Erythroblast (primary cell): ENCODE measurements around the gene ZSWIM6.

Experiments used
- GATA1 ChIP-seq: IDR thresholded peaks from 2 replicates; pipeline ENCODE4 v1.6.1; 2011; ENCODE audit warnings: low read depth, mild to moderate bottlenecking, control low read depth, low read length, moderate library complexity
- POLR2A ChIP-seq: IDR thresholded peaks from 2 replicates; pipeline ENCODE4 v1.6.1; 2011; ENCODE audit warnings: mild to moderate bottlenecking, low read length

DNA sequence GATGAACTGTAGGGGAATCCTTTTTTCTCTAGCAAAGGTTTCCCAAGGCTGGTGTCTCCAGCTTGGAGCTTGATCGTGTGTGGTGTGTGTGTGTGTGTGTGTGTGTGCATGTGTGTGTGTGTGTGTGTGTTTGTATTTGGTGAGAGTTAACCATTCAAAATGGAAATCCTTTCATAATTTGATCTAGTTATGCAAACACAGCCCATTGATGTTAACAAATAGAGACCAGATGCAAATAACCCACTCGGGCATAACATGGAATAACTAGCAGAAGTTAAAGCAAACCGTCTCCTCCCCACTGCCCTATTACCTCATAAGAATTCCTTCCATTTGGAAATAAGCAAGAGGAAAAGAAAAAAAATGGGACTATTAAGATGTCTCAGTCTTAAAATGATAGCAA is 24.9 kb upstream of the ZSWIM6 start:
- TF ChIP-seq POLR2A = no peak
- no peak for TF ChIP-seq GATA1
